ENCODE measurements around the gene IGFN1. TPM values are rescaled to one million over a fixed set of nuclear protein-coding genes. Genes with fewer than 3 reads are reported as not detected.

Gene IGFN1
- total and polyA plus RNA-seq, 2 of the 8 experiments (the other 6 are each of a cell fraction or from before 2014, with no cell fraction given): not detected

DNA sequence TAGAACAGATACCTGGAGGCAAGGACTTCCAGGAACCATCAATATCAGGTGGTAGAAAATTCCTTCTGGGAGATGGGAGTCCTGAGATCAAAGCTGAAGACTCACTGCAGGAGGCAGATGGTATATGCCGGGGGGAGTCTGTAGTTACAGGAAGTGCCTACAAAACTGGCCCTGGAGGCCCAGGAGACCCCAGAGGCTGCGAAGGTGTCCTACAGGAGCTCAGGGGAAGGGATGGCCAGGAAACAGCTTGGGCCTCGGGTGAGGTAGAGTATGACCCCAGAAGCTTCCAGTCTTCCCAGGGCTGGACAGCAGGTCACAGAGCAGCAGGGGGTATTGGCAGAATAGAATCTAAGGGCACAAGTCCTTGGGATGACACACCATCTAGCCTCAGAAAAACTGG lies 16.4 kb downstream of the IGFN1 start:
- no peak overlapping the region for H3K4me2 ChIP-seq (ENCODE audit: insufficient read depth in 1 of 2, low read depth in 2 of 2, low read length in 2 of 2)
- FAIRE-seq (no peak), DNase-seq (ENCODE audit: low read depth in 1 of 2, low spot score in 2 of 2) (no peak)
- no peak overlapping the region for H4K5ac ChIP-seq (ENCODE audit: insufficient read length, low read depth, low read length)
- H3K4me1 ChIP-seq (replicated peaks in 1 of 4; ENCODE audit: control insufficient read depth in 3 of 4, insufficient read depth in 4 of 4, low read length in 3 of 4): no peaks in the 10 kb centered on the region
- TF ChIP-seq TCF12 (IDR thresholded peaks at IDR 0.05; ENCODE audit: low read depth, low read length): no peak
- TF ChIP-seq, protein P1, sequence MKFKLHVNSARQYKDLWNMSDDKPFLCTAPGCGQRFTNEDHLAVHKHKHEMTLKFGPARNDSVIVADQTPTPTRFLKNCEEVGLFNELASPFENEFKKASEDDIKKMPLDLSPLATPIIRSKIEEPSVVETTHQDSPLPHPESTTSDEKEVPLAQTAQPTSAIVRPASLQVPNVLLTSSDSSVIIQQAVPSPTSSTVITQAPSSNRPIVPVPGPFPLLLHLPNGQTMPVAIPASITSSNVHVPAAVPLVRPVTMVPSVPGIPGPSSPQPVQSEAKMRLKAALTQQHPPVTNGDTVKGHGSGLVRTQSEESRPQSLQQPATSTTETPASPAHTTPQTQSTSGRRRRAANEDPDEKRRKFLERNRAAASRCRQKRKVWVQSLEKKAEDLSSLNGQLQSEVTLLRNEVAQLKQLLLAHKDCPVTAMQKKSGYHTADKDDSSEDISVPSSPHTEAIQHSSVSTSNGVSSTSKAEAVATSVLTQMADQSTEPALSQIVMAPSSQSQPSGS (IDR thresholded peaks at IDR 0.05; ENCODE audit: low read length): no peak
- no peak for TF ChIP-seq SIX5 (IDR thresholded peaks at IDR 0.05; ENCODE audit: low read depth, low read length)
- TF ChIP-seq BACH1 (IDR thresholded peaks at IDR 0.05; ENCODE audit: low read length): no peak
- no peak for TF ChIP-seq NRF1 (IDR thresholded peaks at IDR 0.05; ENCODE audit: low read depth, low read length)
- TF ChIP-seq RNF2 (IDR thresholded peaks at IDR 0.05; ENCODE audit: borderline replicate concordance, low read depth, low read length, missing control alignments, poor library complexity, severe bottlenecking): no peak
- no peak overlapping the region for H3K4me3 ChIP-seq (ENCODE audit: extremely low read depth in 1 of 4, insufficient read depth in 2 of 4, low read depth in 3 of 4, low read length in 4 of 4)
- H3K56ac ChIP-seq (replicated peaks; ENCODE audit: insufficient read length, low read depth, low read length): no peak overlapping the region
- H3K4ac ChIP-seq (replicated peaks; ENCODE audit: insufficient read length, low read depth, low read length): no peak overlapping the region
- H2BK20ac ChIP-seq (ENCODE audit: low read length): no peak overlapping the region
- H4K20me1 ChIP-seq (replicated peaks in 1 of 2; ENCODE audit: control insufficient read depth in 1 of 2, insufficient read depth in 2 of 2, low read length in 2 of 2): no peaks in the 10 kb centered on the region
- WGBS, 2 experiments (ENCODE audit: extremely low coverage in 1 of 2, insufficient coverage in 1 of 2, insufficient read length in 1 of 2, insufficient replicate concordance in 2 of 2, low coverage in 1 of 2, low lambda C conversion rate in 2 of 2, missing lambda C conversion rate in 1 of 2): 90% methylated on average over 3 of the region's 3 CpGs; no CpG with 5 or more reads in 1 of the 2 experiments
- no peak overlapping the region for H2BK5ac ChIP-seq (ENCODE audit: low read depth, low read length)
- no peak overlapping the region for H4K8ac ChIP-seq (ENCODE audit: extremely low read depth, insufficient read depth, low read length)
- no peak overlapping the region for H3K18ac ChIP-seq (ENCODE audit: extremely low read depth, low read length)
- ChIA-PET POLR2A (ENCODE audit: partially characterized antibody) (interaction anchor here (0.7 kb wide), 1 partner anchor 10 kb away, joined by 3 read pairs; no protein-coding TSS in a partner anchor), CTCF (ENCODE audit: partially characterized antibody) (interaction anchor here (0.8 to 3.1 kb wide), 6 partner anchors 8 to 176 kb away, joined by 3 to 14 read pairs (median 4); no protein-coding TSS in a partner anchor)
- H3K36me3 ChIP-seq (ENCODE audit: control insufficient read depth in 2 of 4, insufficient read depth in 4 of 4, low read length in 3 of 4): no peaks in the 10 kb centered on the region
- H2BK120ac ChIP-seq (replicated peaks; ENCODE audit: low read depth, low read length): no peak overlapping the region
- no peak overlapping the region for H3K9ac ChIP-seq (replicated peaks in 1 of 4; ENCODE audit: extremely low read depth in 1 of 4, low read depth in 3 of 4, low read length in 3 of 4)
- no peak overlapping the region for H4K91ac ChIP-seq (replicated peaks; ENCODE audit: insufficient read length, low read length)
- no peak overlapping the region for H2BK15ac ChIP-seq (ENCODE audit: low read length)
- H3K27me3 ChIP-seq (replicated peaks in 1 of 4; ENCODE audit: control insufficient read depth in 3 of 4, extremely low read depth in 1 of 4, insufficient read depth in 3 of 4, low read length in 3 of 4): no peaks in the 10 kb centered on the region
- no peaks in the 10 kb centered on the region for H3K79me1 ChIP-seq (ENCODE audit: low read depth, low read length)
- no peaks in the 10 kb centered on the region for H3K79me2 ChIP-seq (ENCODE audit: control insufficient read depth in 1 of 2, insufficient read depth in 2 of 2, low read length in 2 of 2)
- peaks cover 4% of the 10 kb centered on the region; the same call in 1 of the 2 replicates for H3K23me2 ChIP-seq (ENCODE audit: low read depth, low read length)
- H3K9me3 ChIP-seq (ENCODE audit: insufficient read depth in 2 of 2, low read depth in 1 of 2, low read length in 1 of 2): no peaks in the 10 kb centered on the region
- H3K23ac ChIP-seq (ENCODE audit: insufficient read length): no peak overlapping the region
- H2AFZ ChIP-seq (ENCODE audit: low read length): no peak overlapping the region
- H2AK5ac ChIP-seq (ENCODE audit: low read depth, low read length): no peak overlapping the region
- no peak overlapping the region for H3K27ac ChIP-seq (ENCODE audit: low read depth, low read length)
- H3K14ac ChIP-seq (ENCODE audit: insufficient read length): no peak overlapping the region
- no peak overlapping the region for H2BK12ac ChIP-seq (ENCODE audit: low read depth, low read length)

Data from H1 (cell line).